T follicular helper cell (primary cell): ENCODE data around the gene ADIG.

ENCODE experiments used
- DNase-seq: peaks from one replicate; pipeline ENCODE4 v3.0.0-alpha.2; 2020; ENCODE audit warnings: low read depth

Gene ADIG

DNA sequence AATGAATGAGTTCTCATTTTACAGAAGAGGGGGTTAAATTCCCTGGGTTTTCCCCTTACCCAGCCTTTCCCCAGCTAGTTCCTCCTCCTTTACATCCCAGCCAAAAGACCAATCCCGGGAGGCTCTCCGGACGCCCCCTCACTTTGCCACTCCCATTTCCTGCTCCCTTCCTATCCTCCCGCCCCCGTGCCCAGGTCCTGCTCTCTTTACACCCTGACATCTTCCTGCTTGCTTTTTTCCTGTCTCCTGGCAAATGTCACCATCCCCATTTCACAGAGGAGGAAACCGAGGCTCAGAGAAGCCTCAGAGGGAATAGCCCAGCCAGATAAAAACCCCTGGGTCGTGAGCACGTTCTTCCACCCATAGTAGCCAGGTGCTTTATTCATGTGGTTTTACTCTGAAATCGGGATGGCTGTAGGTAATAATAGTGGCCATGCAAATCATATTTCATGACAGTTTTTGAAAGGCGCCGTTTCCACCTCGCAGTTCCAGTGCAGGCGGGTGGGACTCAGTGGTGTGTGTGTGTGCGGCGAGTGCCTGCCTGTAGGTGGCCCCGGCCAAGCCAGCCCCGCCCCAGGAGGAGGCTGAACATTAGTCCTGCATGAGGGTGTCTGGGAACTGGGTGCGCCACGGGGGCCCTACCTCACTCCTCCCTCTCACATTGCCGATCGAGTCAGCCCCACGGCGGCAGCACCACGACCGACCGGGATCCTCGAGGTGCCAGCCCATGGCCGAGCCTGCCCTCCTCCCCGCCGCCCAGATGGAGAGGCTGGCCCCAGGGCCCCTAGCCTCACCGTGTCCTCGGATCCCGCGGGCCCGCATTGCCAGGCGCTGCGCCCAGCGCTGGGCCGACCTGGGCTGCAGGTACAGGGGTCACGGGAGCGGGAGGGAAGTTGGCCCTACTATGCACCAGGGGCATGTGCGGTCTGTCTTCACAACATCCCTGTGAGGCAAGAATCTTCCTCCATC lies 20.5 kb downstream of the ADIG start, which contains the start of gene ARHGAP40:
ARHGAP40 (plus strand) TSS at position 594 of the 969 bp plus-strand sequence.
- no peak for DNase-seq

DNA sequence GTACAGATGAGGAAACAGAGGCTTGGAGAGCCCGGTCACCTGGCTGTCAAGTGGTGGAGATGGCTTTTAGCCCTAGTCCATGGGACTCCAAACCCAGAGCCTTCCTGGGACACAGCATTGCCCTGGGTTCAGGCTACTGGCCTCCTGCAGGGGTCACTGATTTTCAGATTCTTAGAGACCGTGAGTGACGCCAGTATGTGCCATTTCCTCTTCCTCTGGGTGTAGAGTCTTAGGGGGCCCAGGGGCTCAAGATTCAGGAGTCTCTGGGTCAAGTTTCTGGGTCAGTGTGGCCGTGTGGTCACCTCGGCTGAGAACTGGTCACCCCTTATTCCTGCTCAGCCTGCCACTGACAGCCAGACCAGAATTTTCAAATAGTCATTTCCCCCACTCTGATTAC lies 21.2 kb downstream of the ADIG start:
- no peak for DNase-seq

DNA sequence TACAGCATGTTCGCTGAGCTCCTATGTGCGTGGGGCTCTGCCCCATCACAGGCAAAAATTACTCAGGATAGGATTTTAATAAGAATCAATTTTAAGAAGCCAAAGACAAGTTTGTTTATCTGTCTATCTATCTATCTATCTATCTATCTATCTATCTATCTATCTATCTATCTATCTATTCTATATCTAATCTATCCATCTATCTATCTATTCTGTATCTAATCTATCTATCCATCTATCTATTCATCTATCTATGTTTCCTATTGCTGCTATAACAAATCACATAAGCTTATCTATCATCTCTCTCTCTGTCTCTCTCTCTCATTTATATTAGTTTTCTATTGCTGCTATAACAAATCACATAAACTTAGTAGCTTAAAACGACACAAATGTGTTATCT lies 22.3 kb downstream of the ADIG start:
- DNase-seq, result no peak

- no peak for DNase-seq
Observed at GRCh38 chr20:38604873-38605303, 23.9 kb downstream of the ADIG start.

GRCh38 chr20:38607351-38607750 lies 26.4 kb downstream of the ADIG start:
- no peak for DNase-seq

DNA sequence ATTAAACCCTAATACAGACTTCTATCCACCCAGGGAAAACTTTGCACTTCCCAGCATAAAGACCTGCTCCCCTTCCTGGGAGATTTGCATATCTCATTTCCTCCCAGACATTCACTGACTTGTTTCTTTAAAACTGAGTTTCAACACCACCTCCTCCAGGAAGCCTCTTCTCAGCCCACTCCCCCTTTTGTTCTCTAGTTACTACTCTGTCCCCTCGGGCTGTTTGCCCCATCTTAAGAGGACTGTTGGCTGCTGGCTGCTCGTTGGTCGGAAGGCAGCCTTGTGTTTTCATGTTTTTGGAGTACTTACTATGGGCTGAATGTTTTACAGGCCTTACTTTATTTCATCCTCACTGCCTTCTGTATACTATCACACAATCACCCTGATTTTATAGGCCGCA lies 27.2 kb downstream of the ADIG start:
- DNase-seq, result no peak

DNA sequence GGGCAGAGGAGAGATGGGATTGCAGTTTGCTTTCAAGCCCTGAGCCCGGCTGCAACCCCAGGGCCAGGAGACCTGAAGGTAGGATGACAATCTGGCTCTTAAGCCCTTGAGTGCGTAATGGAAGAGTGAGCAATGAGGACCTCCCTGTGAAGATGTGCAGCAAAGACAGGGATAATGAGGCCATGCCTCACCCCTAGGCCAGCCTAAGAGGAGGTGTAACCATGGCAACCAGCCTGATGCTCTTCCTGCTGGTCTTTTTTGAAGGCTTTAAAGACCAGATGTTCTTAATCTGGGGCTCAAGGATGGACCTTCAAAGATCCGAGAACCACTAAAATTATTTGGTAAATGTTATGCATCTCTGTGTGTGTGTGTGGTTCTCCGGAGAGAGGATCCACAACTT lies 28.8 kb downstream of the ADIG start:
- DNase-seq, result no peak

DNA sequence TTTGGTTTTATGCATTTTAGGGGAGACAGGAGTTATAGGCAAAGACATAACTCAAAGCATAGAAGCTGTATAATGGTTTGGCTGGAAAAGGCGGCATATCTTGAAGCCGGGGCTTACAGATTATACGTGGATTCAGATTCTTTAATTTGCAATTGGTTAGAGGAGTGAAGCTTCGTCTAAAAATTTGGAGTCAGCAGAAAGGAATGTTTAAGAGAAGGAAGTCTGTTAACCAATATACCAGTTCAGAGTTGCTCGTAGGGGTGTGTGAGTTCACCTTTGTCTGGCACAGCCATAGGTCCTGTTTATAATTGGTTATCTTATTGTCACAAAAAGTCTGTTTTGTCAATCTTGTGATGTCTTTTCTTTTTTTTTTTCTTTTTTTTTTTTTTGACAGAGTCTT lies 29.5 kb downstream of the ADIG start:
- DNase-seq, result no peak

DNA sequence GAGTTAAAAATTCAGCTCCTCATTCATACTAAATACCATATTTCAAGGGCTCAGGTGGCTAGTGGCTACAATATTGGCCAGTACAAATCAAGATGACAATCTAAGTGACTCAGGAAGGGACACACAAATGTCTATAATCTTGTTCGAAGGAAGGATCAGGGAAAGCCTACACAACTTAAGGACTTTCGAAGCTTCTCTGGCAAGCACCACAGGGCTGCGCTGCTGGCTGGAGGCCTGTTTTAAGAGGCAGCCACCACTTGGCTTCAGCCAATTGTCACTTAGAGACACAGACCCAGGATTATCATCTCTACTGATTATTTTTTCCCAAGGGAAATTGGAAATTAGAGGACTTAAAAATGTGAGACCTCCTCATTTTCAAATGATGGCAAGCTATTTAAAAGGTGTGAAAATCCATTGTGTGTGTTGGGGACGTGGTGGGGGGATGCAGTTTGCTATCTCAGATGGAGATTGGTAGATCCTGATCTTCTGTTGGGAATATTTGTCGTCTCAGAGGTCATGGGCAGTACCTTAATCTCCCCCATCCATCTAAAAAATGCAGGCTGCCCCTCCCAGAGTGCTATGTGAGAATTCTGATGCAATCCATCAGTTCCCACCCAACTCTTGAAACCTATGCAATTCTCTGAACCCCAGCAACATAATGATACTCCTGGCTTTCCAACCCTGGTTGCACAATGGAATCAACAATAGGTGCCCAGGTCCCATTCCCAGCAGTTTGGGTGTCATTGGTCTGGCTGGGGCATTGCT lies 31.9 kb downstream of the ADIG start:
- DNase-seq, result no peak

- DNase-seq, result no peak
Observed at GRCh38 chr20:38615283-38615682, 34.3 kb downstream of the ADIG start.

DNA sequence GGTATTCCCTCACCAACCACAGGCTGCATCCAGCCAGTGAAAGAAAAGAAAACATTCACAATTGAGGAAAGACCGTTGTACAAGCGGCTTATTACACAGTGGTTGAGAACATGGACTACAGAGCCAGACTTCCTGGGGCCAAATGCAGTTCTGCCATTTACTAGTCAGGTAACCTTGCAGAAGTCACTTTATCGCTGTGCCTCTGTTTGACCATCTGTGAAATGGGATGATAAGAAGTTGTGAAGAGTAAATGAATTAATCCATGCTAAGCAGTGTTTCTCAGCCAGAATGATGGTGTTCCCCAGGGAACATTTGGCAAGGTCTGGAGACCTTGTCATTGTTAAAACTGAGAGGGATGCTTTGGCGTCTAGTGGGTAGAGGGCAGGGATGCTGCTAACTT lies 35.5 kb downstream of the ADIG start:
- no peak for DNase-seq

DNA sequence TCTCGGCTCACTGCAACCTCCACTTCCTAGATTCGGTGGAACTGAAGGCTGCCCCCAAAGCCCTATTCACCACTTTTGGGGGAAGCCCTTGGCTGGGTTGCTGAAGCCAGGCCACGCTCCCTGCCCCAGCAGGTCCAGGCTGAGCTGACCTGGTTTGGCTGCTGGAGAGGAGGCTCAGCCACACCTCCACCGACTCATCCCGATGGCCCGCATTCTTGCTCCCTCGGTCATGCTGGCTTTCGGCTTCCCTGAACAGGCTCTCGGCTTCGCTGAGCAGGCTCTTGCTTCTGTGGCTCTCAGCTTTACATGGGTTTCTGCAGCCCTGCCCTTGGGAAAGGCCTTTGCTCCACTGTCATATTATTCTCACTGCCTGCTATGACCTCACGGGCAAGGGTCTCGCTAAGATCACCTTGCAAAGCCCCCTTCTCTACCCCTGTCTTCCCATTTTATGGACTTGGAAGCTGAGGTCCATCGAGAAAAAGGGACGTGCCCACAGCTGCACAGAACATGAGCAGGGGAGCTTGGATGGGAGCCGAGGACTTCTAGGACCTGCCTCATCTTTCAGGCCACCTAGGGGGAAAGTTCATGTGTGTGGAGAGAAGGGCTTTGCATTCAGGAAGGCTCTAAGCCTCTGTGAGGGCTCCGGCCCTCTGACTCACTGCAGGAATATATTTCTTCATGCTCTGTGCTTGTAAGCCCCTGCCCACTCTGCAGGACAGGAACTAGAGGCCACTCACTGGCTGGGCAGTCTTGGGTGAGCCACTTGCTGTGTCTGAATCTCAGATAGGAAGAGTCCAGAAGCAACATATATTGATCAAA lies 36.2 kb downstream of the ADIG start:
- DNase-seq, result no peak

- no peak for DNase-seq
Observed at GRCh38 chr20:38617830-38618196, 36.8 kb downstream of the ADIG start.

GRCh38 chr20:38620441-38620840 lies 39.4 kb downstream of the ADIG start:
- no peak for DNase-seq

DNA sequence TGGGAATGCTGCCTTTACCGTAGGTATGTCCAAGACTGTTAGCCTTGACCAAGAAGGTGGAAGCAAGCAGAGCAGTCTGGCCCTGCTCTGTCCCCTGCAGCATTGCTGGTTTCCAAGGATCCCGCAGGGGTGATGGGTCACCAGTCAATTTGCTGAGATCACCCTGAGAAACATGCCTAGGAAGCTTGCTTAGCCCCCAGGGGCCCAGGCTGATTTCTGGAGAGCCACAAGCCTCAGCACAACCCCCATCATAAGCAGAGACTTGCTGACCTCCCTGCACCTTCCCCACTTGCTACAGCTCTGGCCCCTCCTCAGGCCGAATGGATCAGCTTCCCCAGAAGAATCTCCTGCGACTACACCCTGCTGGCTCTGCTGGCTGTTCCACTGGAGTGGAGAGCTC lies 42.1 kb downstream of the ADIG start:
- no peak for DNase-seq

DNA sequence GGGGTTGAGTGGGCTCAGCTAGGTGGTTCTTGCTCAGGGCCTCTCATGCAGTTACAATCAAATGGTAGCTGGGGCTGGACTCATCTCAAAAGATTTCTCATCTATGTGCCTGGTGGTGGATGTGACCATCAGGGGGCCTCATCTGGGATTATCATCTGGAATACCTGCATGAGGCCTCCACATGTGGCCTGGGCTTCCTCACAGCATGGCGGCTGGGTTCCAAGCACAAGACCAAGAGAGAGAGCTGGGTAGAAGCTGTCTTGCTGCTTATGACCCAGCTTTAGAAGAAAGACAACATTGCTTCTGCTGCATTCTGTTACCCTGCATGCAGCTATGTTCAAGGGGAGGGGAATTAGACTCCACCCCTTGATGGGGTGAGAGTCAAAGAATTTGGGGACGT lies 43.1 kb downstream of the ADIG start:
- no peak for DNase-seq

DNA sequence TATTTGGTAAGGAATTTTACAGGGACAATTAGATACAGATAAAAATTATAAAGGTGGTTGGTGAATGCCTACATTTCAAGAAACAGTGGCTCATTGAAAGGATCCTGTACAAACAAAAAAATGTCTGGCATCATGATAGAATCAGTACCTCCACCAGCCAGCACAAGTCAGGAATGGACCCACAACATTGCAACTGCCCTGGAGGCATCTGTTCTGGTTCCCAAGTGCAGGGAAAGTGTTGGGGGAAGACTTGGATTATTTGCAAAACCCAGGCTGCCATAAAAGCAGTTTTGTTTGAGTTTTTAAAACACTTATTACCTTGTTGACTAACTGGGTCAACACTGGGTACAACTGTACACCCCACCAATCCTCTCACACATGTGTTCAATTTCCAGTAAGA lies 44.9 kb downstream of the ADIG start:
- DNase-seq, result no peak

- DNase-seq, result no peak
Observed at GRCh38 chr20:38626921-38627659, 46.1 kb downstream of the ADIG start.

- no peak for DNase-seq
Observed at GRCh38 chr20:38628580-38629470, 47.8 kb downstream of the ADIG start.

DNA sequence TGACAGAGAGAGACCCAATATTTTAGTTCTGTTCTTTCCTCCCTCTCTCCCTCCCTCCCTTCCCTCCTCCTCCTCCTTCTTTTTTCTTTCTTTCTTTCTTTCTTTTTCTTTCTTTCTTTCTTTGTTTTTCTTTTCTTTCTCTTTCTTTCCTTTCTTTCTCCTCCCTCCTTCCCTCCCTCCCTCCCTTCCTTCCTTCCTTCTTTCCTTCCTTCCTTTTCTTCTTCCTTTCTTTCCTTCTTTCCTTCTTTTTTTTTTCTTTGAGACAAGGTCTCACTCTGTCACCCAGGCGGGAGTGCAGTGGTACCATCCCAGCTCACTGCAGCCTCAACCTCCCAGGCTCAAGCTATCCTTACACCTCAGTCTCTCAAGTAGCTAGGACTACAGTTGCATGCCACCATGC lies 49.0 kb downstream of the ADIG start:
- DNase-seq, result no peak
